IPS-11a (cell line): ENCODE measurements around the gene SAFB.
A peak's percentile ranks its signal among the peaks of the same experiment; 100 is the strongest.

Experiments
- H3K4me3 ChIP-seq: one replicate; pipeline ENCODE4 v1.5.1; 2013; ENCODE audit warnings: low read depth, low read length, control low read depth

The SAFB gene

DNA sequence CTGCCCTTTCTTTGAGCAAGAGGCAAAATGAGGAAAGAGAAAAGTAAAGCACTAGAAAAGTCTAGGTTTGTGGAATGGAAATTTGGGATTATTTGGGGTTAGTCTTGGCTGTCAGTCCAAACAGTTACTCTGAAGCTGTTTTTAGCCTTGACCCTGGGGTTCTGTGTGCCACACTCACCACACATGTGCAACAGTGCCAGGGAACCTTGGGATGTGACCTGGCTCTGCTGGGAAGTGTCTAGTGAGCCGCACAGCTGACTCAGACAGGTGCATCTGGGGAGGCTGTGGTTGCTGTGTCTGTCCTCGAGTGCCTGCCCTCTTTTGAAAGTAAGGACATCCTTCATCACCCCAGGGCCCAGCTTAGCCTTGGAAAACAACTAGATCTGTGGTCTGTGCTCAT lies 41.6 kb downstream of the SAFB start:
- H3K4me3 ChIP-seq: no peak overlapping the region

DNA sequence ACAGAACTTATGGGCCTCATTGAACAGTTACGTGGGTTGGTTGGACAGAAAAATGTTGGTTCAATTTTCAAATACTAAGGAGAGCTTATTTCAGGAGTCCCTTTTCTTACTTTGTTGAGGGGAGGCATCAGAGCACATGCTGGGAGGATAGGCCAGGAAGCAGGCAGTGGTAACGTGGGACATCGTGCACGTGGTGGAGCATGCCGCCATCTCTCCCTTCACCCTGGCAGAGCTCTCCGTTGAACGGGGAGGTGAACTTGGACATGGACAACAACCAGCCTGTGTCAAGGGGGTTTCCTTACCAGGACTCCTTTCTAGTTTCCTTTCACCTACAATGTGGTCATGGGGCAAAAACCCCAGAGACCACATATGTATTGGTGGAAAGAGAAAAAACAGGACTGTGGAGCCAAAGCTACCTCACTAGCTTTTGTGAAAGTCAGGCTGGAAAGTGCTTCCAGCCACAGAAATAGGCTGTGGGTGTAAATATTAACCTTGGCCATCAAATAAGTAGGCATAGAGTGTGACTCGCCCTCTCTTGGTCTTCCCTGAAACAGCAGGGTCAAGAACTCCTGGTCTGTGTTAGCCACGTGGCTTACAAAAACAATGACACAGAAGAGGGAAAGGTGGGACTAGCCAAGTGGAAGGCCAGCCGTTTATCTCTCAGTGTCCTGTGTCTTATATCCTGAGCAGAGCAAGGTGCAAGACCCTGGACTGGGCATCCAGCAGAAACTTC lies 43.1 kb downstream of the SAFB start:
- no peak overlapping the region for H3K4me3 ChIP-seq

DNA sequence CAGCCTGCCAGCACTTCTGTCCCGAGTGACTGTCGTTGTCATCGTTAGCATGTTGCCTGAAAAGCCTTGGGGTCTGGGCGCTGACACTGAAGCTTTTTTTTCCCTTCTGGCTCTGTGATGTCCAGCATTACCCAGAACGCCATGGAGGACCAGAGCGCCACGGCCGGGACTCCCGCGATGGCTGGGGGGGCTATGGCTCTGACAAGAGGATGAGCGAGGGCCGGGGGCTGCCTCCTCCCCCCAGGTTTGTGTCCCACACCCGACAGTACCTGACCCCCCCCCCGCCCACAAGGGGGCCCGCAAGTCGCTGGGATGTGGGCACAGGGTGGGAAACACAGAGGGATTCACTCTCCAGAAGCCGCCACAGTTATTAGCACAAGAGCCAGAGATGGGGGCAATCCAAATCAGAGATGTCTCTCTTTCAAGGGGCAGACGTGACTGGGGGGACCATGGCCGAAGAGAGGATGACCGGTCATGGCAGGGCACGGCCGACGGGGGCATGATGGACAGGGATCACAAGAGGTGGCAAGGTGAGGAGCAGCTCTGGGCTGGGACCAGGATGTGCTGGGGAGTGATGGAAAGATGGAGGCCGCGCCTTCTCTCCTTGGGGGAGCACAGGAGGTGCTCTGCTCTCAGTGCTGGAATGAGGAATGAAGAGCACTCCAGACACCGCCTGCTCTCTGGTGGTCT lies 44.2 kb downstream of the SAFB start:
- no peak overlapping the region for H3K4me3 ChIP-seq

DNA sequence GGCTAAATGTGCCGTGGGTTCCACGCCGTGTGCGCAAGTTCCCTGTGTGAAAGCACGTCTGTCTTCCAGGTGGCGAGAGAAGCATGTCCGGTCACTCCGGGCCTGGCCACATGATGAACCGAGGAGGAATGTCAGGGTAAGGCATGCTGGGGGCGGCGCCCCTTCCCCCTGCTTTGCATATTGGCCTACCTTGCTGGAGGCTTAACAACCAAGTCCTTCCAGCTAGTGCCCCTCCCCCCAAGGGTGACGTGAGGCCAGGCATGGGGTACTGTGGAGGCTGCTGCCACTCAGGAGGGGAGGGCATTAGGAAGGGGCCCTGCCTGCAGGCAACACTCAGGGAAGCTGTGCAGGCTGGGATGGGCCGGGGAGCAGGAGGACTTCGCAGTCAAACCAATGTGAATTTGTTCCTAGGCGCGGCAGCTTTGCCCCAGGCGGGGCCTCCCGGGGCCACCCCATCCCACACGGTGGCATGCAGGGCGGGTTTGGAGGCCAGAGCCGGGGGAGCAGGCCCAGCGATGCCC lies 44.9 kb downstream of the SAFB start:
- H3K4me3 ChIP-seq: no peak overlapping the region

DNA sequence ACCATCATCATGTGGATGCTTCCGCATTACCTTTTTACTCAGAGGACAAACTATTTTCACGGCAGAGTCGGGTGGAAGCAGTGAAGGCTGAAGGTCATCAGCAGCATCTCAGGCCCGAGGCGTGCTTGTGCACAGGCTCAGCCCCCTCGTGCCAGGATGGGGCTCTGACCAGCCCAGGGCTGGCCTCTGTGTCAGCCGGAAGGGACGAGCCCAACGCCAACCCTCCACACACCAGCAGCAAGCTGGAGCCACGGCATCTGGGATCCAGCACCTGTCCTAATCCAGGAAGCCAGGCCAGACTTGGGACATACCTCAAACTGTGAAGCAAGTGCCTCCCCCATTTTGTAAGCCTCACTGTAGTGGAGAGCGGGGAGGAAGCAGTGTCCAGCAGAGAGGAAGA lies 46.3 kb downstream of the SAFB start:
- no peak overlapping the region for H3K4me3 ChIP-seq

DNA sequence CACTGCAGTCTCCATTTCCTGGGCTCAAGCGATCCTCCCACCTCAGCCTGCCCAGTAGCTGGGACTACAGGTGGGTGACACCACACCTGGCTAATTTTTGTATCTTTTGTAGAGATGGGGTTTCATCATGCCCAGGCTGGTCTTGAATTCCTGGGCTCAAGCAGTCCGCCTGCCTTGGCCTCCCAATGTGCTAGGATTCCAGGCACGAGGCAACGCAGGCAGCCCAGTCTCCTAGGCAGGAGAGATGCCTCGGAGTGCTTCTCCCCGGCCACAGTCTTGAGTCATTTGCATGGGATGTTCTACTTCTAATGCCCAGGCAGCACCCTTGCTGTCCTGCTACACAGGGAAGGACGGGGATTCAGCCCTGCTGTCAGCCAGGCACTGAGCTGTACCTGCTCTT lies 48.7 kb downstream of the SAFB start:
- H3K4me3 ChIP-seq: no peak overlapping the region

DNA sequence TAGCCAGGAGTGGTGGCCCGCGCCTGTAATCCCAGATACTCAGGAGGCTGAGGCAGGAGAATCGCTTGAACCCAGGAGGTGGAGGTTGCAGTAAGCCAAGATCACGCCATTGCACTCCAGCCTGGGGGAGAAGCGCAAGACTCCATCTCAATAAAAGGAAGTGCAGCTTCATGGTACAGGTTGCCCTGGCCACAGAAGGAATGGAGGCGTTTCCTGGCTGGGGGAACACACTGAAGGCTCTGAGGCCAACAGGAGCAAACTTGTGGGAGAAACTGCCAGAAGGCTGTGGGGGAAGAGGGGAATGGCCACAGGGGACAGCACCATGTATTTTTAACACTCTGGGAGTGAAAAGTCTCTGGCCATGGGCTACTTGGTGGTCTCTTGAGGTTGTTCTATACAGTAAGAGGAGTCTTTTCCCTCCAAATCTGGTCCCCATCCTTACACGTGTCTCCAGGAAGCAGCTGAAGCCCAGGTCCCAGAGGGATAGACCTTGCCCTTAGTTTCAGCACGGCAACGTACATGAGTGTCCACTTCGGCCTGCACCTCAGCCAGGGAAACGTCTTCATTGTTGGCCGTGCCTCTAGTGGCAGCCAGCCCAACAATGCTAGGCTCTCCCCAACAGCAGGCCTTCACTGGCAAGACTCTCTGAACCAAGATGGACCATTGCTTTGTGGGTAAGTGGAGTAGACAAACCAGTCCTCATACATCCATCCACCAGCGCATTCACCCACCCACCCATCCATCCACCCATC lies 50.0 kb downstream of the SAFB start:
- H3K4me3 ChIP-seq: no peak overlapping the region

DNA sequence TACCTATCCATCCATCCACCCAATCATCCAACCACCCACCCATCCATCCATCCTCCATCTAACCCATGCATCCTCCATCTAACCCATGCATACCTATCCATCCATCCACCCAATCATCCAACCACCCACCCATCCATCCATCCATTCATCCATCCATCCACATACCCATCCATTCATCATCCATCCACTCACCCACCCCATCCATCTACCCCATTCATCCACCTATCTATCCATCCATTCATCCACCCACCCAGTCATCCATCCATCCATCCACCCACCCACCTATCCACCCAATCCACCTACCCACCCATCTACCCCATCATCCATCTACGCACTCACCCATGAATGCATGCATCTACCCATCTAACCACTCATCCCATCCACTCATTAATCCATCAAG lies 50.9 kb downstream of the SAFB start:
- no peak overlapping the region for H3K4me3 ChIP-seq

DNA sequence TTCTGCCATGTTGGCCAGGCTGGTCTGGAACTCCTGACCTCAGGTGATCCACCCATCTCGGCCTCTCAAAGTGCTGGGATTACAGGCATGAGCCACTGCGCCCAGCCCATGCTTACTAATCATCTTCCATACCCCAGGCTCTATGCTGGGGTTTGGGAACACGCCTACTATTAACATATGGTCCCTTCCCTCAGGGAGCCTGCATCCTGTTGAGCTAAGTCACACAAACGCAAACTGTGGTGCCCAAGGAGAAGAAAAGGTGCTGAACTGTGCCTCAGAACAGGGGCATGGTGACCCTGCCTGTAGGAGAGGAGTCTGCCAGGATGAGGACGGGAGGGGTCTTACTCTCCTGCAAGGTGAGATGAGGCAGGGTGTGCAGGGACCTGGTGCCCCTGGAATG lies 51.8 kb downstream of the SAFB start:
- no peak overlapping the region for H3K4me3 ChIP-seq

DNA sequence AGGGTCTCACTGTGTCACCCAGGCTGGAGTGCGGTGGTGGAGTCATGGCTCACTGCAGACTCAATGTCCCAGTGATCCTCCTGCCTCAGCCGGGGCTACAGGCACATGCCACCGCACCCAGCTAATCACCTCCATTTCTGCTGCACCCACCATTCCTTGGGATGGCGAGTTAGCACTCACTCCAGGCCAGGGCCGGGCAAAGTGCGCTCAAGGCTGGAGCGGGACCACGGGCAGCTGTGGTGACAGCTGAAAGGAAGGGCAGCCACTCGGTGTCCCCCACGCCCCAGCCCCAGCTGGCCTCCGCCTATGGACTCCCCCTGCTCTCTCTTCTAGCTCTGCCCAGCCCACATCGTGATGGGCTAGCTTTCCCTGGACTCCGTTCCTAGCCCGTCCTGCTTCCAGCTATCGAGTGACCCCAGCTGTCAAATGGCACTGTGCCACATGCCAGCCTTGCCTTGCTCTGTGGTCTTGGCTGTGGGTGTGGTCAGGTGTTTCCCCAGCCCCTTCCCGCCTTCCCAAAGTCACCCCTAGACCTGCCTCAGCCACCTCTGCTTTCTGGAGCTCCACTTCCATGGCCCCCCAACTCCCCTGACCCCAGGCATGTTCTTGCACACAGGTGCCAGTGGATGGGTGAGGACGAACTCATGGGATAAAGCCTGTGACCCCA lies 53.4 kb downstream of the SAFB start:
- H3K4me3 ChIP-seq: no peak overlapping the region

DNA sequence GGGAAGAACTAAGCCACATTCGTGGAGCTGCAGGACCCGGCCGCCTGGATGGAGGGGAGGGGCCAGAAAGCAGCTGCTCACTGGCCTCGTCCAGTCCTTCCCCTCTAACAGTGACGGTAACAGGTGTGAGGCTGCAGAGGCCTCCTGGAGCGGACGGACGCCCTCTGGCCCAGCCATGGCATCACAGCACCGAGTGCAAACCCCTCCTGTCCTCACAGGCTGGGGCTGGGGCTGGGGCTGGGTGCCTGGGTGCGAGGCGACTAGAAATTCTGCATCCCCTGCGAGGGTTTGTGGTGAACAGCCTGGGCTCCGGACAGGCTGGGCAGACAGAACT lies 53.9 kb downstream of the SAFB start:
- no peak overlapping the region for H3K4me3 ChIP-seq

DNA sequence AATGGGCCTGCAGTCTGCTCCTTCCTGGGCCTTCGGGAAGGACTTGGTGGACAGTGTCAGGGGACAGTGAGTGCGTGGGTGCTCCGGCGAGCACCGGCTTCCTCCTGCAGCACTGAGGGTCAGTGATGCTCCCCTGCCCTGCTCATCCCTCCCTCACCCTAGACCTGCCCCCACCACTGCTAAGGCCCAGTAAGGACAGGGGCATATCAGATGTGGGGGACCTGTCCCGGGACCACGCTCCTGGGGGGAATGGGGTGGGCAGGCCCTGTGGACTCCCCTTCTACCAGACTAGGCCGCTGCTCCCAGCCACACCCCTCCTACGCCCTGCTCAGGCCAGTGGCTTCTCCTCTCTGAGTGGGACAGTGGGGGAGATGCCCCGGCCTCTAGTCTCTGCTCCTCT lies 54.3 kb downstream of the SAFB start:
- H3K4me3 ChIP-seq: no peak overlapping the region

DNA sequence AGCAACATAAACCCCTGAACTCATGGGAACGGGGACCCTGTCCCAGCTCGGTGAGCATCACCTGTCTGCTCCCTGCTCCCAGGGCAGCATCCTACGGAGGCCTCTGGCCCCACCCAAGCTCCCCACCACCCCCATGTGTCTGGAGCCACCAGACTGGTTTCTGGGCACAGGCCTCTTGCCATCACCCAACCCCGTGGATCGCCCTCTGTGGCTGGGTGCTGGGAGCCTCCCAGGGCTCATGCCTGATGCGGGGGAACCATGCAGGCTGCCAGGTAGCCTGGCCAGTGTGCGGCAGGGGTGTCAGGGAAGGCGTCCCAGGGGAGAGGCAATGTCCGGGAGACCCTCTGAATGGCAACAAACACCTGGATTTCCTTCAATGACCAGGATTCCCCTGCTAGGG lies 54.7 kb downstream of the SAFB start:
- H3K4me3 ChIP-seq: no peak overlapping the region

DNA sequence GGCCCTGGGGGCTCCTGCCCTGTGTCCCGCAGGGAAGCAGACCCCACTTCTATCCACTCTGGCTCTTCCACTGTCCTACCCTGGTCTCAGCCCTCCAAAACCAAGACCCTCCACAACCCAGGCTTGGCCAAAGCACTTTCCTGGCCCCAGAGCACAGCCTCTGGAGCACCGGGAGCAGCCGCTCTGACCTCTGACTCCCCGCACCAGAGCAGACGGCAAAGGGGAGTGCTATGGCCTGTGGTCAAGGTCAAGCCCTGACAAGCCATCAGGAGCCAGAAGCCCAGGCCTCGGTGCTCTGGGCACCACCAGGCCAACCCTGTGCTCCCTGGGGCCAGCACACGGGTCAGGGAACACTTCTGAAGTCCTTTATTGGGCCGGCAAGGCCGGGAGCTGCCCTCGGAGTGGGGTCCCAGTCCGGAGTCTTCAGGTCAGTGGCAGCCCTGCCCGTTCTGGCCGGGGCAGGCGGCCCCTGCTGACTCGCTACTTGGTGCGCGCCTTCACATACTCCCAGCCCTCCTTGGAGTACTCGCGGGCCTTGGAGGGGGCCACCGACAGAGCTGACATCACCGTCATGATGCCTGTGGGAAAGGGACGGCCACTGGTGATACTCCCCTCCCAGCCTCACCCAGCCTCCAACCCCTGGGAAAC lies 55.3 kb downstream of the SAFB start:
- H3K4me3 ChIP-seq: no peak overlapping the region

DNA sequence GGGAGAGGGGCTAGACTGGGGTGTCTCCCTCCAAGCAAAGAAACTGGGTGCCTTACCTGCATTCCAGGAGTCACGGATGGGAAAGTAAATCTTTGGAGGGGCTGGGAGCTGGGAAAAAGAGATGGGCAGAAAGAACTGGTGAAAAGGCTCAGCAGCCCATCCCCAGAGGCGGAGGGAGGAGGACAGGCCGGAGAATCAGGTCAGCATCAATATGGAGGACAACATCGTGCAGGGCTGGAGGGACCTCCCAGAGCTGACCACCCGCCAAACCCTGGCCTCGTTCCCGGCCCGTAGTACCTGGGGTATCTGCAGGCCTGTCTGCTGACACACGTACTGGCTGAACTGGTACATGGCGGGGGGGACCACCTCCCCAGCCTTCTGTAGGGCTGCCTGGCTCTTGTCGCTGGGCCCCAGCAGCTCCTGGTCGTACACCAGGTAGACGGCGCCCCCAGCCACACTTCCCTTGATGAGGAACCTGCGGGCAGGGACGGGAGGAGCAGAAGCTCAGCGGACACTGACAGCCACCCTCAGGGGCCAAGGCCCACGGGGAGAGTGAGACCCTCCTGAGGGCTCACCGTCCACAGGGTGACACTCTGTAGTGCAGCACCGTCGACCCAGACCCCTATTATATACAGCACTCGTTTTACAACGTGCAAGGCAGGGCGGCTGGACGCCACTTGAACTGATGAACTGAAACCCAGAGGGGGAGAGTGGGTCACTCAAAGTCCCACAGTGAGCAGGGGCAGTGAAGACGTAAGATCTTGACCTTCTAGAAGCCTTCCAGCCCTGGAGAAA lies 56.6 kb downstream of the SAFB start:
- H3K4me3 ChIP-seq: peak overlapping the region; percentile 74

DNA sequence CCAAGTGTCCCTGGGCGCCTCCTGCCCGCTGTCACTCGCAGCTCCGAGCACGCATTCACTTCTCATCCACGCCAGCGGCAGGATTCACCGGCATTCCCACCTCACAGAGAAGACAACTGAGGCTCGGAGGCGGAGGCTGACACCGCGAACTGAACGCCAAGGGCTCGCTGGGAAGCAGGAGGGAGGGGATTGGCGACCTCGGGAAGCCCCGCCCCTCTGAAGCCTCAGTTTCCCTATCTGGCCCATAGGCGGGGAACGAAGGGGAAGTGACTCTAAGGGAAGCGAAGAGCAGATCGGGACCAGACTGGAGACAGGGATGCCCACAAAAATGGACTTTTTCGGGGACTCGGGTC lies 57.2 kb downstream of the SAFB start:
- peak overlapping the region; percentile 74 for H3K4me3 ChIP-seq

DNA sequence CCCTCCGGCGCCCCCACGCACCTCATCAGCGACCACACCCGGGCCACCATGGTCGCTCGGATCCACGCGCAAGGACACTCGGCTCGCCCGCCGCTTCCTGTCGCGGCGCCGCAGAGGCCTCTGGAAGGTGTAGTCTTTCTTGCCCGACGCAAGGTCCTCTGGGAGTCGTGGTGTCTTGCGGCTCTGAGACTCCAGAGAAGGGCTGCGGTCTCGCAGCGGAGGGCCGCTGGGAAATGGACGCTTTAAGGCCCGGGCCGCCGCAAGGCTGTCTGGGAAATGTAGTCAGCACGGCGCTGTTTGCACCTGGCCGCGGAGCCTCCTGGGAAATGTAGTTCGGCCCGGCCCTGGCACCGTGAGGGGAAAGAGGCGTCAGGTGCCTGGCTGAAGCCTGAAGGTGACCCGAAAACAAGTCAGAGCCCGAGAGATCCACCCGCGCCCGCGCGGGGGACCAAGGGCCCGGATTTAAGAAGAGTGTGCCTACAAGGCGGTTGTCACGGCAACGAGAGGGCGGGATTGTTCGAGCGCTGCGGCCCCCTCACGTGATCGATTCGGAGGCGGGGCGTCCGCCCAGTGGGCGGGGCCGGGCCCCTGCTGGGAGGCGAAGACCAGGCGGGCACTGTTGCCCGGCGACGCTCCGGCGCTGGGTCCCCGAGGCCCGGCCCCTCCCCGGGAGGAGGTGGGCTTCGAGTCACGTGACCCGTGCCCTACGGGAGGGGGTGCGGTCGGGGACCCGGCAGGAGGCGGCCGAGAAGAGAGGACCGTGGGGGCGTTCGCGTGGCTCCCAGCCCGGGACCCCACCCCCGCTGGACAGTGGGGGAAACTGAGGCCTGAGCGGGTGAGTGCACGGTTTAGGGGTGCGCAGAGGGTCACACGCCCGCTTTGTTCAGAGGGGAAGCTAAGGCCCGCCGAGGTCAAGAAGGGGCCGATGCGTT lies 57.8 kb downstream of the SAFB start, which contains the start of the genes HSD11B1L and MICOS13:
Gene HSD11B1L, plus strand, starts transcription at position 591 of the 932 bp plus-strand sequence. CDS start 3,806 bp downstream, outside the sequence.
Gene MICOS13, minus strand, starts transcription at position 80 of the 932 bp plus-strand sequence. Its CDS starts 30 bp downstream, at position 50.
- peak within 1 kb of the TSS; percentile 74 for H3K4me3 ChIP-seq

DNA sequence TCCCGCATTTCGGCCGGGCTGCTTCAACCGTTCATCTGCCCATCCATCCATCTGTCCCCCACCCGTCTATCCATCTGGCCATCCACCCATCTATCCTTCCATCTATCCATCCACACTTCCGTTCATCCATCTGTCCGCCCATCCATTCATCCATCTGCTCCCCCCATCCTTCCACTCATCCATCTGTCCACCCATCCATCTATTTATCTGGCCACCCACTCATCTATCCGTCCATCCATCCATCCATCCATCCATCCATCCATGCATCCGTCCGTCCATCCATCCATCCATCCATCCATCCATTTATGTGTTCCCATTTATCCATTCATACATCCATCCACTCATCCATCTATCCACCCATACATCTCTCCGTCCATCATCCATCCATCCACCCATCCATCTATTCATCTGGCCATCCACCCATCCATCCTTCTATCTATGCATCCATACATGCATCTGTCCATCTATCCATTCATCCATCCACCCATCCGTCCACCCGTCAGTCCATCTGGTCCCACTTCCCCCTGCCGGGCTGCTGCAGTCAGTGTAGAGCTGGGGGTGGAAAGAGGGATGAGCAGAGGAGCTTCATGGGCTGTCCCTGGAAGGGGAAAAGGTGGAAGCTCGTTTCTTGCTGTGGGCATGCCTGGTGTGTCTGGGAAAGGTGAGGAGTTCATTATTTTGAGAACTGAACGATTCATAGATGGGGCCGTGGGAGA lies 58.7 kb downstream of the SAFB start:
- H3K4me3 ChIP-seq: peak overlapping the region; percentile 74
